ENCODE results near the gene ANK2.

GRCh38 chr4:113260688-113261087, 211.2 kb downstream of the ANK2 start:
- TF ChIP-seq, protein P1, sequence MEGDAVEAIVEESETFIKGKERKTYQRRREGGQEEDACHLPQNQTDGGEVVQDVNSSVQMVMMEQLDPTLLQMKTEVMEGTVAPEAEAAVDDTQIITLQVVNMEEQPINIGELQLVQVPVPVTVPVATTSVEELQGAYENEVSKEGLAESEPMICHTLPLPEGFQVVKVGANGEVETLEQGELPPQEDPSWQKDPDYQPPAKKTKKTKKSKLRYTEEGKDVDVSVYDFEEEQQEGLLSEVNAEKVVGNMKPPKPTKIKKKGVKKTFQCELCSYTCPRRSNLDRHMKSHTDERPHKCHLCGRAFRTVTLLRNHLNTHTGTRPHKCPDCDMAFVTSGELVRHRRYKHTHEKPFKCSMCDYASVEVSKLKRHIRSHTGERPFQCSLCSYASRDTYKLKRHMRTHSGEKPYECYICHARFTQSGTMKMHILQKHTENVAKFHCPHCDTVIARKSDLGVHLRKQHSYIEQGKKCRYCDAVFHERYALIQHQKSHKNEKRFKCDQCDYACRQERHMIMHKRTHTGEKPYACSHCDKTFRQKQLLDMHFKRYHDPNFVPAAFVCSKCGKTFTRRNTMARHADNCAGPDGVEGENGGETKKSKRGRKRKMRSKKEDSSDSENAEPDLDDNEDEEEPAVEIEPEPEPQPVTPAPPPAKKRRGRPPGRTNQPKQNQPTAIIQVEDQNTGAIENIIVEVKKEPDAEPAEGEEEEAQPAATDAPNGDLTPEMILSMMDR (conservative IDR thresholded peaks at IDR 0.05): no peak
- no peak for TF ChIP-seq ZFX (IDR thresholded peaks at IDR 0.05)
